ENCODE measurements around the gene POU3F1. TPM values are rescaled to one million over a fixed set of nuclear protein-coding genes. Genes with fewer than 3 reads are reported as not detected.
A peak's percentile ranks its signal among the peaks of the same experiment; 100 is the strongest.
"Not testable (repeated sequence)": the region's sequence is repeated elsewhere in the genome, so short reads cannot be mapped to it uniquely, and the experiment has no call there.

The POU3F1 gene
- total RNA-seq, 1 experiment from 2014 or later: not detected

- ChIA-PET POLR2A (ENCODE audit: unreplicated experiment) (no interaction called here), CTCF (interaction anchor here (0.6 kb wide), 1 partner anchor 14 kb away, joined by 4 read pairs; no protein-coding TSS in a partner anchor)
- no TSS peak for BruUV-seq (replicated peaks)
- no peaks in the 10 kb centered on the region for H3K36me3 ChIP-seq (ENCODE audit: low read depth, low read length)
- H3K4me2 ChIP-seq (ENCODE audit: low read length): no peak overlapping the region
- H3K9me2 ChIP-seq (replicated peaks; ENCODE audit: low read length): no peaks in the 10 kb centered on the region
- H2AFZ ChIP-seq (ENCODE audit: low read length): no peak overlapping the region
- no peak overlapping the region for H3K4me3 ChIP-seq (ENCODE audit: low read length)
- no peak overlapping the region for H3K9ac ChIP-seq (ENCODE audit: low read length)
- H3F3A ChIP-seq (ENCODE audit: low read length, unreplicated experiment): no peaks in the 10 kb centered on the region
- peaks cover 4% of the 10 kb centered on the region; the same call in 1 of the 2 replicates for H3K4me1 ChIP-seq (ENCODE audit: insufficient read depth, low read length)
- TF ChIP-seq EZH2phosphoT487 (IDR thresholded peaks at IDR 0.05; ENCODE audit: borderline replicate concordance, low read length) (no peak), EZH2 (IDR thresholded peaks at IDR 0.05; ENCODE audit: low read length, unreplicated experiment) (no peak), CTCF (conservative IDR thresholded peaks at IDR 0.05; ENCODE audit: low read depth, low read length) (peak; percentile 57)
- DNase-seq (peak; percentile 44), ATAC-seq (no peak)
- intact Hi-C loops (cut with micrococcal nuclease): loop anchor here (10.0 kb wide), 1 partner anchor 97 kb away; no protein-coding TSS in a partner anchor
- H3K27me3 ChIP-seq (ENCODE audit: low read length): no peaks in the 10 kb centered on the region
- H3K79me2 ChIP-seq (ENCODE audit: low read length): no peaks in the 10 kb centered on the region
- H3K9me3 ChIP-seq (ENCODE audit: low read length): no peaks in the 10 kb centered on the region
- H4K20me1 ChIP-seq (ENCODE audit: low read length): no peaks in the 10 kb centered on the region
- H3K27ac ChIP-seq (ENCODE audit: low read length): no peak overlapping the region
These were observed 9.2 kb downstream of the POU3F1 start for GRCh38 chr1:38037221-38037939.

- Histone ChIP-seq H3K9me3 (ENCODE audit: low read length) (no peaks in the 10 kb centered on the region), H2AFZ (ENCODE audit: low read length) (no peak overlapping the region), H3F3A (ENCODE audit: low read length, unreplicated experiment) (no peaks in the 10 kb centered on the region), H3K27ac (ENCODE audit: low read length) (no peak overlapping the region), H3K9ac (ENCODE audit: low read length) (no peak overlapping the region), H3K36me3 (ENCODE audit: low read depth, low read length) (no peaks in the 10 kb centered on the region), H3K4me3 (ENCODE audit: low read length) (no peak overlapping the region), H3K4me2 (ENCODE audit: low read length) (no peak overlapping the region), H4K20me1 (ENCODE audit: low read length) (no peaks in the 10 kb centered on the region), H3K4me1 (ENCODE audit: insufficient read depth, low read length) (peaks cover 14% of the 10 kb centered on the region), H3K9me2 (replicated peaks; ENCODE audit: low read length) (no peaks in the 10 kb centered on the region), H3K79me2 (ENCODE audit: low read length) (no peaks in the 10 kb centered on the region), H3K27me3 (ENCODE audit: low read length) (no peaks in the 10 kb centered on the region)
- CTCF ChIA-PET: no interaction called here
- POLR2A ChIA-PET (ENCODE audit: unreplicated experiment): no interaction called here
- no peak for ATAC-seq
- BruUV-seq (replicated peaks): no TSS peak
- no peak for DNase-seq
- TF ChIP-seq CTCF (conservative IDR thresholded peaks at IDR 0.05; ENCODE audit: low read depth, low read length) (no peak), EZH2phosphoT487 (IDR thresholded peaks at IDR 0.05; ENCODE audit: borderline replicate concordance, low read length) (no peak), EZH2 (IDR thresholded peaks at IDR 0.05; ENCODE audit: low read length, unreplicated experiment) (no peak)
- intact Hi-C loops (cut with micrococcal nuclease): loop anchor here (10.0 kb wide), 1 partner anchor 100 kb away; no protein-coding TSS in a partner anchor
These were observed 11.7 kb downstream of the POU3F1 start for GRCh38 chr1:38034871-38035270.

- POLR2A ChIA-PET (ENCODE audit: unreplicated experiment); H2AFZ ChIP-seq (ENCODE audit: low read length); H3F3A ChIP-seq (ENCODE audit: low read length, unreplicated experiment); DNase-seq; H3K27me3 ChIP-seq (ENCODE audit: low read length); H3K4me2 ChIP-seq (ENCODE audit: low read length); H3K9me2 ChIP-seq (replicated peaks; ENCODE audit: low read length); H3K27ac ChIP-seq (ENCODE audit: low read length); H4K20me1 ChIP-seq (ENCODE audit: low read length); ATAC-seq; H3K9ac ChIP-seq (ENCODE audit: low read length); H3K79me2 ChIP-seq (ENCODE audit: low read length); H3K36me3 ChIP-seq (ENCODE audit: low read depth, low read length); CTCF ChIA-PET; H3K9me3 ChIP-seq (ENCODE audit: low read length); H3K4me3 ChIP-seq (ENCODE audit: low read length); BruUV-seq (replicated peaks): not testable (repeated sequence)
- intact Hi-C loops (cut with micrococcal nuclease): loop anchor here (10.0 kb wide), 1 partner anchor 102 kb away; no protein-coding TSS in a partner anchor
- peaks cover 27% of the 10 kb centered on the region for H3K4me1 ChIP-seq (ENCODE audit: insufficient read depth, low read length)
These were observed 13.6 kb downstream of the POU3F1 start for GRCh38 chr1:38032992-38033391.
